Prostate gland (tissue), 2 donors: Measurements from ENCODE around the gene FHOD3.

ENCODE experiments used
- POLR2AphosphoS5 ChIP-seq: sonication (generic); formaldehyde crosslinking; IDR thresholded peaks from one replicate; pipeline ENCODE4 v1.6.1; 2017; ENCODE audit warnings: antibody characterized with exemption
- TF ChIP-seq, protein P1 (sequence below), 4 experiments: fragments of 200-600 bp in 2 of 4; fragments of 450-650 bp in 2 of 4; sonication (generic) in 2 of 4; IDR thresholded peaks; 1 replicate in 3 of 4; 2 replicates in 1 of 4; pipeline ENCODE4 v1.5.1; 2016 to 2019; ENCODE audit warnings: antibody characterized with exemption in 4 of 4, mild to moderate bottlenecking in 2 of 4, moderate library complexity in 2 of 4

DNA sequence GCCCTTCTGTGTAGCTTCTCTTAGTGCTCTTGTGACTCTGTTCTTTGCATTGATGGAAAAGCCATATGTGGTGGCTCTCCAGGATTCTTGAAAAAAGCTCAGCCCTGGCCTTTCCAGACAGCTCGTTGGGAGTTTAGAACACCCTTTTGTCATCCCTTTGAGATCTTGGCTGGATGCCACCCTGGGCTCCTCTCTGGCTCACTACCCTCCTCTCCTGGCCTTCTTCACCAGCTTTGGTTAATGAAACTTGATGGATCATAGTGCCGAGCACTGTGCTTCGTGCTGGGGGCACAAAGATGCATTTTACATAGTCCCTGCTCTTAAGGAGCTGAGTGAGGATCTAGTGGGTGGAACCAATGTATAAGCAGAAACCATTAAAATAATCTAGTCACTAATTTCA is 15.6 kb upstream of the FHOD3 start:
- TF ChIP-seq, protein P1, sequence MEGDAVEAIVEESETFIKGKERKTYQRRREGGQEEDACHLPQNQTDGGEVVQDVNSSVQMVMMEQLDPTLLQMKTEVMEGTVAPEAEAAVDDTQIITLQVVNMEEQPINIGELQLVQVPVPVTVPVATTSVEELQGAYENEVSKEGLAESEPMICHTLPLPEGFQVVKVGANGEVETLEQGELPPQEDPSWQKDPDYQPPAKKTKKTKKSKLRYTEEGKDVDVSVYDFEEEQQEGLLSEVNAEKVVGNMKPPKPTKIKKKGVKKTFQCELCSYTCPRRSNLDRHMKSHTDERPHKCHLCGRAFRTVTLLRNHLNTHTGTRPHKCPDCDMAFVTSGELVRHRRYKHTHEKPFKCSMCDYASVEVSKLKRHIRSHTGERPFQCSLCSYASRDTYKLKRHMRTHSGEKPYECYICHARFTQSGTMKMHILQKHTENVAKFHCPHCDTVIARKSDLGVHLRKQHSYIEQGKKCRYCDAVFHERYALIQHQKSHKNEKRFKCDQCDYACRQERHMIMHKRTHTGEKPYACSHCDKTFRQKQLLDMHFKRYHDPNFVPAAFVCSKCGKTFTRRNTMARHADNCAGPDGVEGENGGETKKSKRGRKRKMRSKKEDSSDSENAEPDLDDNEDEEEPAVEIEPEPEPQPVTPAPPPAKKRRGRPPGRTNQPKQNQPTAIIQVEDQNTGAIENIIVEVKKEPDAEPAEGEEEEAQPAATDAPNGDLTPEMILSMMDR (IDR thresholded peaks at IDR 0.05) = no peak
- no peak for TF ChIP-seq POLR2AphosphoS5
